ENCODE results near the gene NECAB3.
A peak's percentile ranks its signal among the peaks of the same experiment; 100 is the strongest.
"Not testable (repeated sequence)": the region's sequence is repeated elsewhere in the genome, so short reads cannot be mapped to it uniquely, and the experiment has no call there.

Gene NECAB3

GRCh38 chr20:33649201-33649681 is 25.0 kb downstream of the NECAB3 start:
- no peak for DNase-seq

- no peak for DNase-seq
Observed at GRCh38 chr20:33648396-33649004, 25.7 kb downstream of the NECAB3 start.

GRCh38 chr20:33647603-33648395 is 26.4 kb downstream of the NECAB3 start:
- no peak for DNase-seq

- DNase-seq, result not testable (repeated sequence)
Observed at GRCh38 chr20:33646959-33647602, 27.1 kb downstream of the NECAB3 start.

GRCh38 chr20:33646191-33646590 is 28.0 kb downstream of the NECAB3 start:
- DNase-seq, result no peak

- no peak for DNase-seq
Observed at GRCh38 chr20:33645396-33645795, 28.8 kb downstream of the NECAB3 start.

- no peak for DNase-seq
Observed at GRCh38 chr20:33645072-33645358, 29.2 kb downstream of the NECAB3 start.

- DNase-seq, result no peak
Observed at GRCh38 chr20:33644313-33645071, 29.7 kb downstream of the NECAB3 start.

- no peak for DNase-seq
Observed at GRCh38 chr20:33640287-33640686, 33.9 kb downstream of the NECAB3 start.

- no peak for DNase-seq
Observed at GRCh38 chr20:33636776-33637175, 37.5 kb downstream of the NECAB3 start.

GRCh38 chr20:33635341-33635740 is 38.9 kb downstream of the NECAB3 start:
- no peak for DNase-seq

GRCh38 chr20:33631910-33632309 is 42.3 kb downstream of the NECAB3 start:
- DNase-seq, result not testable (repeated sequence)

GRCh38 chr20:33630507-33630906 is 43.7 kb downstream of the NECAB3 start:
- no peak for DNase-seq

- DNase-seq, result no peak
Observed at GRCh38 chr20:33629979-33630378, 44.2 kb downstream of the NECAB3 start.

- DNase-seq, result no peak
Observed at GRCh38 chr20:33629533-33629932, 44.7 kb downstream of the NECAB3 start.

- no peak for DNase-seq
Observed at GRCh38 chr20:33627577-33628216, 46.5 kb downstream of the NECAB3 start.

GRCh38 chr20:33626190-33626589 is 48.0 kb downstream of the NECAB3 start:
- DNase-seq, result no peak

GRCh38 chr20:33624399-33624798 is 49.8 kb downstream of the NECAB3 start:
- peak in 1 of 6 experiments; percentile 4 for DNase-seq

- DNase-seq, result no peak
Observed at GRCh38 chr20:33622705-33623365, 51.4 kb downstream of the NECAB3 start.

- DNase-seq, result no peak
Observed at GRCh38 chr20:33621717-33622400, 52.4 kb downstream of the NECAB3 start.

- DNase-seq, result no peak
Observed at GRCh38 chr20:33612001-33612400, 62.2 kb downstream of the NECAB3 start.

- no peak for DNase-seq
Observed at GRCh38 chr20:33611106-33611505, 63.1 kb downstream of the NECAB3 start.

All from stimulated activated naive CD4-positive, alpha-beta T cell (primary cell).